GM21447 (cell line): ENCODE results near the gene IL1RAPL1.

Source experiments
- ATAC-seq: cut with Tn5 transposase; IDR thresholded peaks from one replicate; pipeline ENCODE4 v1.9.1; 2021; ENCODE audit not compliant: unreplicated experiment

Gene IL1RAPL1

DNA sequence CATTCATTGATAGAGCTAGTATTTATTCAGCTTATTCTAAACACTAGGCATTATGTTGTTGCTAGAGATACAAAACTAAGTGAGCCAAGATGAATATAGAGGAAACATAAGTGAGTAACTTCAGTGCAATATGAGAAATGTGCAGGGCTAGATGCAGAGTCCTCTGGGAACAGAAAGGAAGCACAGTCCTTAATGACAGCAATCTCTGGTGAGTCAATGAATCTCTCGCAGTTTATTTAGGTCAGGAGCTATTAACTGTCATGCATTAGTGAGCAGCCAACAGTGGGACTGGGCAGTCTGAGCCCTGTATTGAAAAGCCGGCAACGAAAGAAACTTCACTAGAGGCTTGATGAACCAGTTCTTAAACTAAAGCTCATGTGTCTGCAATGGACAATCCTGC, 1030.0 kb downstream of the IL1RAPL1 start:
- ATAC-seq, result no peak

DNA sequence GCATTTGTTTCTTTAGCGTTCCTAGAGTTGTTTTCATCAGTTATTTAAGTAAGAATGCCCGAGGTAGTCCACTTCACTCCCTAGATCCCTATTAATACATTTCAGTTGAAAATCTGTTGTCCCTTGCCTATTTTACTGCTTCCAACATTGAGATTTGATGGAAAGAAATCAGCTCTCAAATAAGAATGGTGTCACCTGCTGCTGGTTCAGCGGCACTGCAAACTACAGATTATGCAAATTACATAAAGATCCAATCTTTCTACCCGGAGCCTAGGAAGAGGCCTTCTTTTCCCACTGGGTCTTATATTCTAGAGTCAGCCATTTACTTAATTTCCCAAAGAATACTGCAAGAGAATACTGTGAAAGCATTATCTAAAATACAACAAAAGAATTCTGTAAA, 1030.5 kb downstream of the IL1RAPL1 start:
- no peak for ATAC-seq

DNA sequence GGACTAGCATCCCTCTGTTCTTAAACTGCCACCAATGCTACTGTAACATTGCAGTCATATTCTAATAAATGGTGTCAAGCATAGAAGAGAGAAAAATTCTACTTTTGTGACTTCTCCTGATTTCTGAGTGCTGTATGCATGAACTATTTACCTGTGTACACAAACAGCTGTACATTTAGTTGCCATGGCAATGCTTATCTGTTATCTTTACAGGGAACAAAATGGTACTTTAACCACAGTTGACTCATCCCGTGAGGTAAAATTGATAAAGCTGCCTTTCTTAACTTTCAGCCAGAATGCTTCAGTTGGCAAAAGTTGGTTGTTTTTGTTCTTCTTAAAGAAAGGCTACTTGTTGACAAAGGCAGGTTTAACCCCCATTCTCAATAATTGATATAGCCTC, 1040.6 kb downstream of the IL1RAPL1 start:
- no peak for ATAC-seq

DNA sequence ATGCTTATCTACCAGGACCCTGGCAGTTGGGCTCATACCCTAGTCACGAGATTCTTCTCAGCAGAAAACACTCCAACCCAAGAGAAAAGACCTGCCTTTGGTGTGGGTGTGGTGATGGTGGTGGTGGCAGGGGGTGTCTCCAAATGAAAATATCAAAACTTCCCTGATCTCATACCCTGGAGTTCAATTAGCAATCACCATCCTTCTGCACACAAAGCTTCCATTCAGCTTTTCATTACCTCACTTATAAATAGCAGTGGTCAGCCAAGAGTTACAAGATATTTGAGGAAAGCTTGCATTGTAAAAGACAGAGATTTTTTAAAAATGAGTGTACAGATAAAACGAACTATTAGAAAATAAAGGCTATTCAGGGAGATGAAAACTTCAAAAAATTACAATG, 1047.3 kb downstream of the IL1RAPL1 start:
- no peak for ATAC-seq

DNA sequence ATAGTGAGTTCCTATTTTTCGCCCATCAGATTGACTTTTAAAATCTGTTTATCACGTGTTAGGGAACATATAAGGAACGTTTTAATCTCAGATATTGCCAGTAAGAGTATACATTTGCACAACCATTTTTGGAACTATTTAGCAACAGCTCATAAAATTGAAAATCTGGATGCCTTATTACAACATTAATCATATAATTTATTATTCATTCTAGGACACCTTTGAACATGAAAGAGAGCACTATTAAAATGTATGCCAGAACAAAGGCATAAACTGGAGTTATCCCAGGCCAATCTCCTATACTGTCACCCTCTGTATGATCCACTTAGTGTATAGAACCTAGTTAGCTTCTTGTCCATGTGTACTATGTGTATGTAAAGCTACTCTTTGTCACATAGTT, 1049.1 kb downstream of the IL1RAPL1 start:
- ATAC-seq, result no peak

- no peak for ATAC-seq
Measured at GRCh38 chrX:29640106-29640505, 1052.9 kb downstream of the IL1RAPL1 start.

- no peak for ATAC-seq
Measured at GRCh38 chrX:29641461-29641860, 1054.2 kb downstream of the IL1RAPL1 start.

DNA sequence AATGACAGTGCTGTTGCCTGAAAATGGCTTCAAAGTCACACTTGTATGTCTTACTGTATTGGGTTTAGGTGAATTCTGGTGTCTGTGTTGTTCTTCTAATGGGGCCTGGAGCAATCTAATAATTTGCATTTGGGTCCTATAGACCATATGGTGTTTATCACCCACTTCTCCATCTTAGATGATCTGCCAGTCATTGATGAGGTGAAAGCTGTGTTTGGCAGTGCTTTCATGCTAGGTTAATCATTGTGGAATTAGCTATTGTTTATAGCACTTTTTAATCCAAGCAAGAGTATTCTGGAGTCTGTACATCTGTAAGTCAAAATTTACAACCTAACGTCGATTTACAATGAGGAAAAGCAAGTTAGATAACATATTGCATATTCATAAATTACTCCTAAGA, 1055.9 kb downstream of the IL1RAPL1 start:
- ATAC-seq, result no peak

GRCh38 chrX:29648161-29648560, 1060.9 kb downstream of the IL1RAPL1 start:
- no peak for ATAC-seq

DNA sequence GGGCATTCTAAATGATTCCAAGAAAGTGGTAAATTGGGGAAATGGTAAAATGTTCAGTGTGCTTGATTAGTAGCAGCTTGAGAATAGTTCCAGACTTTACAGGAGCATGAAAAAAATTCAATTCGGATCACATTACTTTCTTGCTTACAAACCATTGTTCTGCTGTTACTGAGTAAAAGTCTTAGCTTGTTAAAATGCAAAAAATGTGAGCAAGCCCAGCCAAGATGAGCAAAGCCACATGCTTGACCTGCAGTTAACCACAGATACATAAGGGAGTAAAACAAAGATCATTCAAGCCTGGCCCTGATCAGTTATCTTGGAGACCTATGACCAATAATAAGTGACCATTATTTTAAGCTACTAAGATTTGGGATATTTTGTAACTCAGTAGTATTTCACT, 1065.2 kb downstream of the IL1RAPL1 start:
- no peak for ATAC-seq

GRCh38 chrX:29653721-29654120, 1066.5 kb downstream of the IL1RAPL1 start:
- ATAC-seq, result no peak

DNA sequence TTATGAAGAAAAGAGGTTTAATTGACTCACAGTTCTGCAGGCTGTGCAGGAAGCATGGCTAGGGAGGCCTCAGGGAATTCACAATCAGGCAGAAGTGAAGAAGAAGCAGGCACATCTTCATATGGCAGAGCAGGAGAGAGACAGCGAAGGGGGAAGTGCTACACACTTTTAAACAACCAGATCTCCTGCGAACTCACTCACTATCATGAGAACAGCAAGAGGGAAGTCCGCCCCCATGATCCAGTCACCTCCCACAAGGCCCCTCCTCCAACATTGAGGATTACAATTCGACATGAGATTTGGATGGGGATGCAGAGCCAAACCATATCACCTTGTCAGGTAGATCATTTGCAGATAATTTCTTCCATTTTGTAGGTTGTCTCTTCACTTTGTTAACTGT, 1072.7 kb downstream of the IL1RAPL1 start:
- no peak for ATAC-seq

DNA sequence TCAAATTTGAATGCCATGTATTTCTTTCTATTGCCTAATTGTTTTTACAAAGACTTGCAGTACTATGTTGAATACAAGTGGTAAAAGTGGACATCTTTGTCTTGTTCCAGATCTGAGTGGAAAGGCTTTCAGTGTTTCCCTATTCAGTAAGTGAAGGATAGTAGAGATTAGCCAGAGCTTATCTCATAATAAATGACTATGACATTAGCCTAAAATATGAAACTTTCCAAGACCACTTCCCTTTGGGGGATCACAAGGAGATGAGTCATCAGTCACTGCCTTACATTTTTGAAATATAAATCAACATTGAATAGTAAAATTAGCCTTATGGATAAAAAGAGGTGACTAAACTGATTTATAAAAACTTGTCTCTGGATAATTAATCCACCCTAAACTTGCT, 1074.0 kb downstream of the IL1RAPL1 start:
- no peak for ATAC-seq

GRCh38 chrX:29662101-29662500, 1074.9 kb downstream of the IL1RAPL1 start:
- no peak for ATAC-seq

DNA sequence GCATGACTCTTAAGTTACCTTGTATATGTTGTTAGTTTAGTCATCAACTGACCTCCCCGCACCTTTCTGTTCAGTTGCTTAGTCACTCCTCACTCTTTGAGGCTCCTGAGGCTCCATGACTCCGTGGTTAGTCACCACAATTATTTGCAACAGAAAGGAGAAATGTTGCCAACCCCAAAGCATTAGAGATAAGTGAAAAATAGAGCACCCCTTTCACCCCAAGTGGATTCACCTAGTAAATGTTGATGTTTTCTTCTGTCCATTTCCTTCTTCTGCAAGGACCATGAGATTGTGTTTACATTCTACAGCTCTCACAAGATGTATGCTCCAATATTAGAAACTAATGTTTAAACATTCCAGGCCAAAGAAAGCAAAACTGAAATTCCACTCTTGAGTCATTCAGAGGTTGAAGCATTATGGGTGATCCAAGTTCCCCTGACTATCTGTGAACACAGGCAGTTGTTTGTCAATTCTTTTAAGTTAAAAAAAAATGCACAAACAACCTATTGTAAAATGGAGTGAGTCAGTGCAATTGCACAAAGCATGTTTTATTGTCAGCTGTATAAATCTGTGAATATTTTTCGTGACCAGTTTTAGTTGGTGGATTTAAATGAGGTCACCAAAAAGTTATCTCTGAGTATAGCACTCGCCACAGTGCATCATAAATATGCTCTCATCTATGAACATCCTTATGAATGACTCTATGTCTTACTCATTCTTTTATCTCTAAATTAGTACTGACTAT, 1075.7 kb downstream of the IL1RAPL1 start:
- no peak for ATAC-seq

GRCh38 chrX:29665532-29665931, 1078.3 kb downstream of the IL1RAPL1 start:
- ATAC-seq, result no peak

DNA sequence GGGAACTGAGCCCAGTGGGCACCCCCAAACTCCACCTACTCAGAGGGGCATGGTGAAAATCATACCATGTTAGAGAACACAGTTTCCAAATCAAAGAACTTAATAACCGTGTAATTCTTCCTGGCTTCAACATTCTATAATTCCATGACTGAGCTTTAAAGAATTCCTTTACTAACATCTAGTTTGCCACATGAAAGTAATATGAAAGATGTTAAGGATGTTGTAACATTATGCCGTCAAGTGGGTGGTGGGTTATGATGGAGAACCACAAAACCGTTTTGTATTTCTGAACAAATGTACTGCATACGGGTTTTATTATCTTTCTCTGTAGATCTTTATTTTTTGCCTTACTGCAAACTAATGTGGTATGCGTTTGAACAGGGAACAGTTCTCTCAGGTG, 1079.1 kb downstream of the IL1RAPL1 start:
- ATAC-seq, result no peak

DNA sequence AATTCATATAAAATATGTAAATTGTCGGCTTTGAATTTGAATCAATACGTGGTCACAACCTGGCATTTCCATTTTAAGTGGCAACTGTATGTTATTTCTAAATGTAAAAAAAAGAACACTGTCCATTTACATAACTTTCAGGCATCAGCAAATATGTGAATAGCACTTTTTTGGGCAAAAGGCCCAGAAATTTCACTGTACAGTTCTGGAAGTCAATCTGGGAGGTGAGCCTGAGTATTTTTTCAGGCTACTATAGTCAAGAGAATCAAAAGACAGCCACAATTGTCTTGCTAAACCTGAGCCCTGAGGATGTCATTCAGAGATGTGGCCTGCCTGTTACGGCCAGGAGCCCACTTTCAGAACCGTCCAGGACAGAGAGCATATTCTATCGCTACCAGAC, 1084.2 kb downstream of the IL1RAPL1 start:
- ATAC-seq, result no peak

- no peak for ATAC-seq
Measured at GRCh38 chrX:29687687-29688086, 1100.4 kb downstream of the IL1RAPL1 start.

DNA sequence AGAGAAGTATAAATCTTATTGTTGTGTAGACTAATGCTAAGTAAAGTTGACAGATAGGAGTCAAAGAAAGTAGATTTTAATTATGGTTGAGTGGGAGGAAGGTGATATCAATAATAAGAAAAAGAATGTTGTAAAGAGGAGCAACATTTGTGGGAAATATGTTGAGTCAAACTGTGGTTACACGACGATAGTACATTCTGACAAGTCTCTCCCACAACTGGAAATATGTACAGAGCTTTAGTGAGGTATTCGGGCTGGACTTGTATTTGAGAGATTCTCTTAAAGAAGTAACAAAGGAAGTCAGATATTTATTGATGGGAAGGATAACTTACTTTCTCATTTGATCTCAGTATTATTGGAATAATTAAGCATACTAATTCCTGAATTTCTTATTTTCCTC, 1102.8 kb downstream of the IL1RAPL1 start:
- ATAC-seq, result no peak

DNA sequence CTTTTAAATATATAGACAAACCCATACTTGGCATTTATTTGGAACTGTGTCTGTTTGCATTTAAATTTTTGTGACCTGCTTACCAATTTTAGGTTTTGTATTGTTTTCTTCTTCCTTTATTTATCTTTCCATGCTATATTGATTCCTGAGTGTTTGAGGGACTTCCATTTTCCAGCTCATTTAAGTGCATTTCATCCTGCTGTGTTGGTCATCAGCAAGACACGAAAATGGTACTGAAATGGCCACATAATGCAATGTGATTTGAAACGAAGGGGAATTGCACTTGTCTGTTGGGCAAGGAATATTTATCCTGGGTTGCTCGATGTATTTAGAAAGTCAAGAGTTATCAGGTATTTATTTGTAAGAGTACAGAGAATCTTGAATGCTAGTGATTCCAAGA, 1103.8 kb downstream of the IL1RAPL1 start:
- ATAC-seq, result no peak

GRCh38 chrX:29693912-29694311, 1106.7 kb downstream of the IL1RAPL1 start:
- no peak for ATAC-seq

DNA sequence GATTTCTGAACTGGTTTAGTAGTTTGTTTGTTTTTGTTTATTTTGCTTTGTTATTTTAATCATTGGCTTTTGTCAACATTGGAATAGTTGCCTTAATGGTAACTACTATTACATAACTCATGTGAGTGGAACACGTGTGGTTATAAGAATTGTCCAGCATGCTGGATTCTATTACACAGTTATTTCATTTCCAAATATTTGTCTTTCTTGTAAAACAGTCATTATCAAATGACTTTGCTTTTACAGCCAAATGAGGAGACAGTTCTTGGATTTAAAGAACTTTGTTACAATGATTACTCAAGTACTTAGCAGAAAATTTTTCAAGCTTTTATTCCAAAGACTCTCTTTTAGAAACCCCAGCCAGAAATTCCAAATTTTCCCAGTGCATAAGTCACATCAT, 1112.0 kb downstream of the IL1RAPL1 start:
- no peak for ATAC-seq
